Suppressor macrophage (primary cell): ENCODE measurements around the gene PTRHD1.
"Not testable (repeated sequence)": the region's sequence is repeated elsewhere in the genome, so short reads cannot be mapped to it uniquely, and the experiment has no call there.

ENCODE experiments used
- DNase-seq, 4 experiments: peaks; one replicate each; pipeline ENCODE4 v3.0.0-alpha.2; 2020 to 2022
- total RNA-seq, 17 experiments: gene quantifications; one replicate each; lab custom pipeline; 2026; ENCODE audit warnings: mixed read lengths in 6 of 17, inconsistent platforms in 3 of 17; lab: John Stamatoyannopoulos, UW

Gene PTRHD1, protein sequence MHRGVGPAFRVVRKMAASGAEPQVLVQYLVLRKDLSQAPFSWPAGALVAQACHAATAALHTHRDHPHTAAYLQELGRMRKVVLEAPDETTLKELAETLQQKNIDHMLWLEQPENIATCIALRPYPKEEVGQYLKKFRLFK
- total RNA-seq, result 5.4 to 15.8 (median 10.6) reads per million in 17 experiments

DNA sequence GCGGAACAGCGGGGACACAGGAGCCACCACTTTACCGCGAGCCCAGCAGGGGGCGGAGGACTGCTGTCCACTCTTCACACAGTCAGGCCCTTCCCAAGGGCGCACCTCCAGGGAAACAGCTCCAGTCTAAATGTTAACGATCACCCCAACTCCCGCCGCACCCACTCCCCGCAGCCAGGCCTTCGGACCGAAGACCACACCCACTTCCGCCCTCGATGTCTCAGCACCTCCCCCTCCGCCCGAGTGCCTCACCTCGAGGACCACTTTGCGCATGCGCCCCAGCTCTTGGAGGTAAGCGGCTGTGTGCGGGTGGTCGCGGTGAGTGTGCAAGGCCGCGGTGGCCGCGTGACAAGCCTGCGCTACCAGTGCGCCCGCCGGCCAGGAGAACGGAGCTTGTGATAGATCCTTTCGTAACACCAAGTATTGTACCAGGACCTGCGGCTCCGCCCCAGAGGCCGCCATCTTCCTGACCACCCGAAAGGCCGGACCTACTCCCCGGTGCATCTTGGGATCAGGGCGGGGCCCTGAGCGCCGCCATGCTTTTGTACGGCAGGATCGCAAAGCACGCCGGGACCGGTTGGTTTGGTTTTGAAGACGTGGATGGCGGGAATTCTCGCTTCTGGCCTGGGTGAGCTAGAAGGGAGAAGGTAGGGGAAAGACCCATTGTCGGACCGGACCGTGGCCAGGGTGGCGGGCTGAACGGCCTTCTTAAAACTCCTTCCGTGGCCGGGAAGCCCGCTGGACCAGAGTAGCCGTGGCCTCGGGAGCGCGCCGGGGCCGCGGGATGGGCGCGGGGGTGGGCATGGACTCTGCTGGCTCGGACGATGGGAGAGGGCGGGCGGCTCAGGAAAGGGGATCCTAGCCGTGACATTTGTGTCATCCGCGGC is at the start of gene PTRHD1, which contains the start of gene CENPO:
Gene PTRHD1, minus strand, starts transcription at position 518 of the 887 bp plus-strand sequence. Its CDS starts 14 bp downstream, at position 504.
Gene CENPO, plus strand, starts transcription at position 552 of the 887 bp plus-strand sequence. CDS start 495 bp downstream, outside the sequence.
- peak; percentile 96 to 98 (median 98) for DNase-seq

GRCh38 chr2:24842081-24843050 is 49.2 kb upstream of the PTRHD1 start:
- no peak for DNase-seq

- DNase-seq, result no peak
Observed at GRCh38 chr2:24840962-24841945, 48.1 kb upstream of the PTRHD1 start.

GRCh38 chr2:24840164-24840869 is 47.1 kb upstream of the PTRHD1 start:
- DNase-seq, result no peak

DNA sequence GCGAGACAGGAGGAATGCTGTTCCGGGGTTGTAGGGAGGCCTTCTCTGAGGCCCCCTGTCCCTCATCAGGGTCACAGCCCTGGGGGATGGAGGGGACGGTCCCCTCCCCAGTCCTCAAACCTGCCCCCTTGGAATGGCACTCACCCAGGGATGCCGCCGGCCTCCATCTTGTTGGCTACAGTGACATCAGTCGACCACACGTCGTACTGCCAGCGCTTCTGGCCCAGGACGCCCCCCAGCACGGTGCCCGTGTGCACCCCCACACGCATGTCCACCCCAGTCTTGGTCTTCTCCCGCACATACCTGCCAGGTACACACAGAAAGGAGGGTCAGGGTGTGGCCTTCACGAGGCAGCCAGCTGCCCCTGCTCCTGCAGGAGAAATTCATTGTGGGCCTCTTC is 46.5 kb upstream of the PTRHD1 start:
- no peak for DNase-seq

DNA sequence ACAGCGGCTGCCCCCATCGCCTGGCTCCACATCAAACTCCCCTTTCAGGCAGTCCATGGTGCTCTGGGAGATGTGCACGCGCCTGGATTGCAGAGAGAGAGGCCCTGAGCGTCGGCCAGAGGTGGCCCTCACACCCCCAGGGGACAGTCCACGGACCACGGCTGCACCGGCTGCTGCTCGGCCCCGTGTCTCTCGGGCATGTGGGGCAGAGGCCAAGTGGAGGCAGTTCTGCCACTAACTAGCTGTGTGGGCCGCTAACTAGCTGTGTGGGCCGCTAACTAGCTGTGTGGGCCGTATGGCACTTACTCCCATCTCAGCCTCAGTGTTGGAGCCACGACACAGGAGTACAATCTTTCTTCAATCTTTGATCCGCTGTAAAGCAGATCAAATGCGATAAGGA is 45.4 kb upstream of the PTRHD1 start:
- DNase-seq, result no peak

DNA sequence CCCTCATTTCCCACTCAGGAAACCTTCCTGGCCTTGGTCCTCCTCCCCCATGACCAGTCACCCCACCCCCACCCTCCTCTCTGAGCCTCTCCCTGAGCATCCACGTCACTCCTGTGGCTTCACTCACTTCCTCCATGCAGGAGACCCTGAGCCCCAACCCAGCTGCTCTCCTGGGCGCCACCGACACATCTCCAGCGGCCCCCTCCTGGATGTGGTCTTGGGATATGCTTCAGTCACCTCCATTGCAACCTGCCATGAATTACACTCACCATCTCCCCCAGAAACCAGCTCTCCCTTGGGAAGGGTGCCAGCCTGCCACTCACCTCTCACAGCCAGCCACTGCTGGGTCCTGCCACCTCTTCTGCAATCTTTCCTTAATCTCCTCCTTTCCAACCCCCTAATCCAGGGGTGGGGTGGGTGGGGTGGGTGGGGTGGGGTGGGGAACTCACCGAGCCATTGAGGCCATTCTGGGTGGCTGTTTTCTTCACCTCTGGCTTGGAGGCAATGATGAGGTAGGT is 44.9 kb upstream of the PTRHD1 start:
- no peak for DNase-seq

DNA sequence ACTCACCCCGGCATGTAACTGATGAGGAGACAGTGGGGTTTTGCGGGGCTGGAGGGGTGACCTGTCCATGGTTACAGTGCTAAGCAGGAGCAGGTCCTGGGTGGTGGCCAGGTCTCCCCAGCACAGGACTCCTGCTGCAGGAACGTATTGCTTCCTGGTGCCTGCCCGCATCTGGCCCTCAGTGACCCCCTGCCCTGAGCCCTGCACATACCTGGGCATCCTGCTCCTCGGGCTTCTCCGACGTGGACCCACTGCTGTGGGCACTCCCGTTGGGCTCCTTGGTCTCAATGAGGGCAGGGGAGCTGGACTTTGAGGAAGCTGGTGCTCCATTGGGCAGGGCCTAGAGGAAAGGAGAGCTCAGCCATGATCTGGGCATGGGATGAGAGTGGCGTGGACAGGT is 43.5 kb upstream of the PTRHD1 start:
- DNase-seq, result no peak

DNA sequence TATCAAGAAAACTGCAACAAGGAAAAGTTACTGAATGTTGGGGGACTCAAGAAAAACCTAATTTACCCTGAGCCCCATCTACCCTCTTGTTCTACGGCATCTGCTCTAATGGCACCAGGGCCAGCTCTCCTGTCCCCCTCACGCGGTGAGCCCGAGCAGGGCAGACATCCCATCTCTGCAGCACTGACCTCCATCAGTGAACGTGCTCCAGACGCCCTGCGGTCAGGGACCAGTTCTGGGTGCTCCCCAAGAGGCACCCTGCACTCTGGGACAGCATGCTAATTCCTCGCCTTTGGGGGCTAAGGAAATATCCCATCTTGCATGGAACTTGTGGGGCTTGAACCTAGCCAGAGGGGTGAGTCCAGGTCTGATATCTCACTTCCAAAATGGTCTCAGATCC is 43.0 kb upstream of the PTRHD1 start:
- DNase-seq, result no peak

GRCh38 chr2:24835411-24835810 is 42.2 kb upstream of the PTRHD1 start:
- not testable (repeated sequence) for DNase-seq

- DNase-seq, result no peak
Observed at GRCh38 chr2:24834733-24835395, 41.7 kb upstream of the PTRHD1 start.

GRCh38 chr2:24833821-24834732 is 40.9 kb upstream of the PTRHD1 start:
- no peak for DNase-seq

DNA sequence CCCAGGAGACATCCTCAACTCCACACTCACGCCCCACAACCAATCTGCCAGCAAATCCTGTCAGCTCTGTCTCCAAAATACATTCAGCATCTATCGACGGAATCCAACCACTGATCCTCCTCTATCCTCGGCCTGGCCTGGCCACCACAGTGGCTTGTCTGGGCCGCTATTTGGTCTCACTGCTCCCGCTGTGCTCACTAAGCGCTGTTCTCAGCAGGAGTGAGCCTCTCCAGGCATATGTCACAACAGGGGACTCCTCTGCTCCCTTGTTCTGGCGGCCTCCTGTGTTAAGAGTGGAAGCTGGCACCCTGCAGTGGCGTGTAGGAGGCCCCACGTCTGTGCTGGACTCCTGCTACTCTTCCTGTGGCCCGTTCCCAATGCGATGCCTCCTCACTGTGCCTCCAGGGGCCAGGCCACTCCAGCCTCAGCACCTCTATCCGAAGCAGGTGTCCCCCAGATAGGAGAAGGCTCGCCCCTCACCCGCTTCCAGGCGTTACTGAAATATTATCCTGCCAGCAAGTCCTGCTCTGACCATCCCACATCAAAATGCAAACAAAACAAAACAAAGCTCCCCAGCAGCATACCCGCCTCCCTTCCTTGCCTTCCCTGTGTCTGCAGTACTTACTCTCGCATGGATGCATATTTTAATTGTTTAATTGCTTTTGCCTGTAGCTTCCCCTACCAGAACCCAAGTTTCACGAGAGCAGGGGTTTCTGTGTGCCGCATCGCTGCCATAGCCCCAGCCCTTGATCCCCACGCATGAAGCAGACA is 39.9 kb upstream of the PTRHD1 start:
- DNase-seq, result no peak

DNA sequence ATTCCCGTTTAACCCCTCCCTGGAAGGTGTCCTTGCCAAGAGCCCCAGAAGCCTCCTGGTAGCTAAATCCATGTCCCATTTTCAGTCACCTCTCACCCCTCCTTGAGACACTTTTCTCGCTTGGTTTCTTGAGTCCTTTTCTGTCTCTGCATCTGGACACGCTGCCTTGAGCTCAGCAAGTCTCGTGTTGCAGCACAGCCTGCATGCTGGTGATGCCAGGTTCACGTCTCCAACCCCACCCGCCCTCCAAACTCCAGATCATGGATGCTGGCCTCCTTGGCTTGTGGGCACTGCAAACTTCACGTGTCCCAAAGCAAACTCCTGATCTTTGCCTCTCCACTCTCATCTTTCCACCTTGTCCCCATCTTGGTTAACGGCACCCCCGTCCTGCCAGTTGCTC is 39.3 kb upstream of the PTRHD1 start:
- no peak for DNase-seq

GRCh38 chr2:24832073-24832461 is 38.9 kb upstream of the PTRHD1 start:
- no peak for DNase-seq

GRCh38 chr2:24831221-24832072 is 38.3 kb upstream of the PTRHD1 start:
- no peak for DNase-seq

DNA sequence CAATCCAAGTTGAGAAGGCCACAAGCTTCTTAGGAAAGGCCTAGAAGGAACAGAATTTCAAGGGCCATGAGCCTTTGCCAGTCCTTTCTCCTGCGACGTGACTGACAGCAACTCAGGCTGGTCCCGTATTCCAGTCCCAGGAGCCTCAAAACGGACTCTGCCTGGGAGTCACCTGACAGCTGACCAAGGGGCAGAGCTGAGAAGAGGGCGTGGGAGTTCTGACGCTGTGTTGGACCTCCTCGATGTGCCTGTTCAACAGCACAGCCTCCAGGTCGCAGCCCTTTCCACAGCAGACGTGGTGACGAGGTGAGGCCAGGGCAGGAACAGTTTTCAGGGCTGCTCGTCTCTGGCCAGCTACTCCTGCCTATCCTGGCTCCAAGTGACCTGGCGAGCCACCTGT is 37.6 kb upstream of the PTRHD1 start:
- no peak for DNase-seq
